ENCODE measurements around the gene AP2M1. TPM values are rescaled to one million over a fixed set of nuclear protein-coding genes. Genes with fewer than 3 reads are reported as not detected.
A peak's percentile ranks its signal among the peaks of the same experiment; 100 is the strongest.

The AP2M1 gene
- total RNA-seq, 4 donors from 2014 or later, result 258 to 397 (median 298) TPM

- no peak for TF ChIP-seq CTCF (IDR thresholded peaks at IDR 0.05)
- TF ChIP-seq POLR2AphosphoS5 (IDR thresholded peaks at IDR 0.05), result no peak
- TF ChIP-seq EP300 (IDR thresholded peaks at IDR 0.05), result no peak
- TF ChIP-seq POLR2A (IDR thresholded peaks at IDR 0.05; ENCODE audit: low read depth), result no peak
- intact Hi-C loops (cut with DNase I), result no loop called here
- DNase-seq (ENCODE audit: extremely low spot score), result no peak
- H3K36me3 ChIP-seq, result no peaks in the 10 kb centered on the region
- H3K9me3 ChIP-seq, result no peaks in the 10 kb centered on the region
- 39% methylated on average over 12 of the region's 12 CpGs for WGBS
- no peak overlapping the region for H3K27ac ChIP-seq (replicated peaks in 1 of 4)
- peaks cover 23 to 30% (median 26%) of the 10 kb centered on the region in 4 donors for H3K4me1 ChIP-seq
- H3K27me3 ChIP-seq, result peaks cover 4 to 88% (median 31%) of the 10 kb centered on the region in 4 donors
- peak overlapping the region; percentile 52 to 65 (median 56) for H3K4me3 ChIP-seq
Observed at GRCh38 chr3:184228376-184229137, 53.9 kb downstream of the AP2M1 start.

GRCh38 chr3:184229394-184230080 lies 54.9 kb downstream of the AP2M1 start, which contains the start of gene VWA5B2:
TSS of gene VWA5B2 (plus strand) at chr3:184229585. CDS start at chr3:184230529, 944 bp downstream.
- H3K4me1 ChIP-seq, result peaks cover 23 to 30% (median 26%) of the 10 kb centered on the region in 4 donors
- TF ChIP-seq POLR2A (IDR thresholded peaks at IDR 0.05; ENCODE audit: low read depth), result no peak
- peak in 2 of 3 experiments; percentile 11 to 38 for TF ChIP-seq CTCF (IDR thresholded peaks at IDR 0.05)
- DNase-seq (ENCODE audit: extremely low spot score), result no peak
- WGBS, result no CpG with 5 or more reads among the region's 66 CpGs
- no peaks in the 10 kb centered on the region for H3K9me3 ChIP-seq
- no peak within 1 kb of the TSS for H3K27ac ChIP-seq (replicated peaks in 1 of 4)
- intact Hi-C loops (cut with DNase I), result loop anchor here (5.0 kb wide), 1 partner anchor 42 kb away; the partner anchor contains the start of gene ABCF3
- H3K27me3 ChIP-seq, result peaks cover 4 to 92% (median 31%) of the 10 kb centered on the region in 4 donors
- no peaks in the 10 kb centered on the region for H3K36me3 ChIP-seq
- H3K4me3 ChIP-seq, result peak within 1 kb of the TSS; percentile 52 to 65 (median 56)

GRCh38 chr3:184230081-184230602 lies 55.5 kb downstream of the AP2M1 start:
- intact Hi-C loops (cut with DNase I), result loop anchor here (5.0 kb wide), 1 partner anchor 43 kb away; the partner anchor contains the start of gene ABCF3
- H3K4me3 ChIP-seq, result peak overlapping the region; percentile 52 to 65 (median 56)
- H3K27me3 ChIP-seq, result peaks cover 4 to 92% (median 31%) of the 10 kb centered on the region in 4 donors
- TF ChIP-seq EP300 (IDR thresholded peaks at IDR 0.05), result no peak
- no peak for TF ChIP-seq CTCF (IDR thresholded peaks at IDR 0.05)
- no peak for TF ChIP-seq POLR2A (IDR thresholded peaks at IDR 0.05; ENCODE audit: low read depth)
- TF ChIP-seq POLR2AphosphoS5 (IDR thresholded peaks at IDR 0.05), result no peak
- DNase-seq (ENCODE audit: extremely low spot score), result no peak
- WGBS, result 1% methylated on average over 14 of the region's 61 CpGs
- no peaks in the 10 kb centered on the region for H3K36me3 ChIP-seq
- no peak overlapping the region for H3K27ac ChIP-seq (replicated peaks in 1 of 4)
- H3K4me1 ChIP-seq, result peaks cover 23 to 30% (median 26%) of the 10 kb centered on the region in 4 donors
- H3K9me3 ChIP-seq, result no peaks in the 10 kb centered on the region

GRCh38 chr3:184230603-184231528 lies 56.2 kb downstream of the AP2M1 start:
- WGBS, result 47% methylated on average over 14 of the region's 79 CpGs

More at GRCh38 chr3:184230603-184231528, 56.2 kb downstream of the AP2M1 start:
- Histone ChIP-seq H3K4me1 (peaks cover 23 to 30% (median 26%) of the 10 kb centered on the region in 4 donors), H3K4me3 (peak overlapping the region; percentile 52 to 65 (median 56)), H3K27me3 (peaks cover 4 to 87% (median 31%) of the 10 kb centered on the region in 4 donors), H3K9me3 (no peaks in the 10 kb centered on the region), H3K36me3 (no peaks in the 10 kb centered on the region), H3K27ac (replicated peaks in 1 of 4) (no peak overlapping the region)
- intact Hi-C loops (cut with DNase I), result loop anchor here (5.0 kb wide), 1 partner anchor 44 kb away; the partner anchor contains the start of gene ABCF3
- DNase-seq (ENCODE audit: extremely low spot score), result no peak
- TF ChIP-seq POLR2A (IDR thresholded peaks at IDR 0.05; ENCODE audit: low read depth), result no peak
- no peak for TF ChIP-seq CTCF (IDR thresholded peaks at IDR 0.05)
- TF ChIP-seq EP300 (IDR thresholded peaks at IDR 0.05), result no peak
- no peak for TF ChIP-seq POLR2AphosphoS5 (IDR thresholded peaks at IDR 0.05)

All from esophagus muscularis mucosa (tissue), 4 donors.